Trophoblast cell (in vitro differentiated cells and primary cell): ENCODE measurements around the gene PDCD7.
A peak's percentile ranks its signal among the peaks of the same experiment; 100 is the strongest.

ENCODE experiments used
- DNase-seq, 2 donors: peaks; one replicate each; pipeline ENCODE4 v3.0.0-alpha.2; 2016
- H2AFZ ChIP-seq: 2 replicates; pipeline ENCODE4 v1.6.1; 2013; ENCODE audit warnings: low read length, moderate library complexity, mild to moderate bottlenecking; ENCODE audit not compliant: insufficient read depth, poor library complexity
- H2AK5ac ChIP-seq: 2 replicates; pipeline ENCODE4 v1.6.1; 2013; ENCODE audit warnings: mild to moderate bottlenecking, low read length
- H2BK120ac ChIP-seq: 2 replicates; pipeline ENCODE4 v1.6.1; 2013; ENCODE audit warnings: low read length, mild to moderate bottlenecking, moderate library complexity; ENCODE audit not compliant: insufficient read depth, poor library complexity
- H2BK12ac ChIP-seq: 2 replicates; pipeline ENCODE4 v1.6.1; 2013; ENCODE audit warnings: mild to moderate bottlenecking, low read length, moderate library complexity
- H2BK5ac ChIP-seq: 2 replicates; pipeline ENCODE4 v1.6.1; 2013; ENCODE audit warnings: low read length, low read depth, moderate library complexity, mild to moderate bottlenecking; ENCODE audit not compliant: poor library complexity
- H3K14ac ChIP-seq: 2 replicates; pipeline ENCODE4 v1.6.1; 2013; ENCODE audit warnings: mild to moderate bottlenecking, low read length
- H3K18ac ChIP-seq: 2 replicates; pipeline ENCODE4 v1.6.1; 2013; ENCODE audit warnings: mild to moderate bottlenecking, low read length
- H3K23ac ChIP-seq: 2 replicates; pipeline ENCODE4 v1.6.1; 2013; ENCODE audit warnings: low read length
- H3K27ac ChIP-seq: 2 replicates; pipeline ENCODE4 v1.5.1; 2013; ENCODE audit warnings: low read depth, mild to moderate bottlenecking, inconsistent platforms, low read length, moderate library complexity
- H3K27me3 ChIP-seq: 2 replicates; pipeline ENCODE4 v1.6.1; 2013; ENCODE audit warnings: inconsistent platforms, mild to moderate bottlenecking, low read length, moderate library complexity; ENCODE audit not compliant: insufficient read depth
- H3K36me3 ChIP-seq, 2 experiments: 1 replicate in 1 of 2; 2 replicates in 1 of 2; pipeline ENCODE4 v1.6.1; 2013; ENCODE audit warnings: low read length in 2 of 2, mild to moderate bottlenecking in 2 of 2, moderate library complexity in 1 of 2; ENCODE audit not compliant: insufficient read depth in 2 of 2, control insufficient read depth in 1 of 2
- H3K4ac ChIP-seq: 2 replicates; pipeline ENCODE4 v1.6.1; 2013; ENCODE audit warnings: low read depth, mild to moderate bottlenecking, low read length, moderate library complexity
- H3K4me1 ChIP-seq, 2 experiments: 1 replicate in 1 of 2; 2 replicates in 1 of 2; pipeline ENCODE4 v1.6.1; 2013; ENCODE audit warnings: low read length in 2 of 2, mild to moderate bottlenecking in 2 of 2, moderate library complexity in 1 of 2; ENCODE audit not compliant: insufficient read depth in 2 of 2, control insufficient read depth in 1 of 2
- H3K4me2 ChIP-seq: 2 replicates; pipeline ENCODE4 v1.6.1; 2013; ENCODE audit warnings: inconsistent platforms, mild to moderate bottlenecking, low read length, moderate library complexity
- H3K4me3 ChIP-seq: 2 replicates; pipeline ENCODE4 v1.5.1; 2013; ENCODE audit warnings: mild to moderate bottlenecking, low read depth, low read length, inconsistent platforms
- H3K79me1 ChIP-seq: one replicate; pipeline ENCODE4 v1.6.1; 2013; ENCODE audit warnings: low read length
- H3K79me2 ChIP-seq: 2 replicates; pipeline ENCODE4 v1.6.1; 2013; ENCODE audit warnings: low read length, mild to moderate bottlenecking; ENCODE audit not compliant: control insufficient read depth, insufficient read depth, poor library complexity
- H3K9ac ChIP-seq: 2 replicates; pipeline ENCODE4 v1.6.1; 2013; ENCODE audit warnings: mild to moderate bottlenecking, low read length
- H3K9me3 ChIP-seq: 2 replicates; pipeline ENCODE4 v1.6.1; 2013; ENCODE audit warnings: low read depth, mild to moderate bottlenecking, control low read depth, inconsistent platforms, low read length; ENCODE audit not compliant: insufficient read depth
- H4K12ac ChIP-seq: 2 replicates; pipeline ENCODE4 v1.6.1; 2013; ENCODE audit warnings: low read depth, mild to moderate bottlenecking, low read length, moderate library complexity
- H4K8ac ChIP-seq: 2 replicates; pipeline ENCODE4 v1.6.1; 2013; ENCODE audit warnings: low read depth, mild to moderate bottlenecking, low read length, moderate library complexity
- H4K91ac ChIP-seq: one replicate; pipeline ENCODE4 v1.6.1; 2013; ENCODE audit warnings: low read depth, mild to moderate bottlenecking, low read length, moderate library complexity
- WGBS: extraction: QIAGEN DNeasy Blood & Tissue Kit; methylation state at CpG from one replicate; pipeline ENCODE4 v1.1.7; 2013; ENCODE audit warnings: missing lambda C conversion rate; ENCODE audit not compliant: insufficient read length, insufficient coverage; ENCODE audit errors: extremely low coverage; 5-methylcytosine and 5-hydroxymethylcytosine counted together

PDCD7 gene

GRCh38 chr15:65087873-65088642 is 45.5 kb downstream of the PDCD7 start:
- Histone ChIP-seq H2AK5ac (no peak overlapping the region), H3K79me2 (no peaks in the 10 kb centered on the region), H3K4me2 (no peak overlapping the region), H2AFZ (no peak overlapping the region), H3K9me3 (no peaks in the 10 kb centered on the region), H3K9ac (no peak overlapping the region), H3K27me3 (no peaks in the 10 kb centered on the region), H3K4me1 (peaks cover 0 to 2% of the 10 kb centered on the region in 2 experiments), H2BK12ac (no peak overlapping the region), H3K79me1 (no peaks in the 10 kb centered on the region), H3K18ac (no peak overlapping the region), H3K14ac (no peak overlapping the region), H4K12ac (no peak overlapping the region), H4K91ac (no peak overlapping the region), H3K27ac (no peak overlapping the region), H3K23ac (no peak overlapping the region), H3K4ac (no peak overlapping the region), H4K8ac (no peak overlapping the region), H3K36me3 (no peaks in the 10 kb centered on the region), H3K4me3 (no peak overlapping the region), H2BK5ac (no peak overlapping the region), H2BK120ac (no peak overlapping the region)
- peak; percentile 66 to 78 for DNase-seq
- WGBS: no CpG with 5 or more reads among the region's 13 CpGs

GRCh38 chr15:65087411-65087810 is 46.2 kb downstream of the PDCD7 start:
- Histone ChIP-seq H3K9ac (no peak overlapping the region), H2BK12ac (no peak overlapping the region), H3K4me2 (no peak overlapping the region), H3K18ac (no peak overlapping the region), H3K27me3 (no peaks in the 10 kb centered on the region), H3K27ac (no peak overlapping the region), H3K79me2 (no peaks in the 10 kb centered on the region), H2AFZ (no peak overlapping the region), H2BK120ac (no peak overlapping the region), H3K4me3 (no peak overlapping the region), H4K12ac (no peak overlapping the region), H4K8ac (no peak overlapping the region), H3K23ac (no peak overlapping the region), H3K4me1 (peaks cover 1 to 2% of the 10 kb centered on the region in 2 experiments), H4K91ac (no peak overlapping the region), H3K79me1 (no peaks in the 10 kb centered on the region), H3K4ac (no peak overlapping the region), H2AK5ac (no peak overlapping the region), H3K36me3 (no peaks in the 10 kb centered on the region), H3K9me3 (no peaks in the 10 kb centered on the region), H3K14ac (no peak overlapping the region), H2BK5ac (no peak overlapping the region)
- DNase-seq: peak in 1 of 2 donors; percentile 15
- no CpG with 5 or more reads among the region's 3 CpGs for WGBS

- Histone ChIP-seq H2AFZ (no peak overlapping the region), H3K79me2 (no peaks in the 10 kb centered on the region), H3K36me3 (no peaks in the 10 kb centered on the region), H3K4me1 (peaks cover 2 to 7% of the 10 kb centered on the region in 2 experiments), H4K91ac (no peak overlapping the region), H3K14ac (no peak overlapping the region), H3K27me3 (no peaks in the 10 kb centered on the region), H2AK5ac (no peak overlapping the region), H3K27ac (no peak overlapping the region), H3K23ac (no peak overlapping the region), H2BK120ac (no peak overlapping the region), H3K4me2 (no peak overlapping the region), H3K18ac (no peak overlapping the region), H4K12ac (no peak overlapping the region), H3K4ac (no peak overlapping the region), H3K9me3 (peaks cover 2% of the 10 kb centered on the region), H3K4me3 (no peak overlapping the region), H3K79me1 (no peaks in the 10 kb centered on the region), H4K8ac (no peak overlapping the region), H3K9ac (no peak overlapping the region), H2BK12ac (no peak overlapping the region), H2BK5ac (no peak overlapping the region)
- no peak for DNase-seq
- no CpG with 5 or more reads among the region's 6 CpGs for WGBS
Measured at GRCh38 chr15:65086680-65087111, 46.9 kb downstream of the PDCD7 start.

GRCh38 chr15:65085990-65086679 is 47.5 kb downstream of the PDCD7 start:
- H3K4me1 ChIP-seq: peaks cover 2 to 7% of the 10 kb centered on the region in 2 experiments
- no CpG with 5 or more reads among the region's 6 CpGs for WGBS
- H3K14ac ChIP-seq: no peak overlapping the region
- no peak overlapping the region for H3K23ac ChIP-seq
- H4K12ac ChIP-seq: no peak overlapping the region
- H3K9ac ChIP-seq: no peak overlapping the region
- no peak overlapping the region for H2BK5ac ChIP-seq
- no peaks in the 10 kb centered on the region for H3K27me3 ChIP-seq
- no peak overlapping the region for H3K18ac ChIP-seq
- H3K4ac ChIP-seq: no peak overlapping the region
- H2AK5ac ChIP-seq: no peak overlapping the region
- no peak overlapping the region for H3K4me2 ChIP-seq
- peak; percentile 26 to 53 for DNase-seq
- no peak overlapping the region for H4K8ac ChIP-seq
- H4K91ac ChIP-seq: no peak overlapping the region
- H3K4me3 ChIP-seq: no peak overlapping the region
- no peaks in the 10 kb centered on the region for H3K79me2 ChIP-seq
- H3K9me3 ChIP-seq: peaks cover 2% of the 10 kb centered on the region
- H3K79me1 ChIP-seq: no peaks in the 10 kb centered on the region
- H3K36me3 ChIP-seq: no peaks in the 10 kb centered on the region
- no peak overlapping the region for H3K27ac ChIP-seq
- no peak overlapping the region for H2AFZ ChIP-seq
- H2BK120ac ChIP-seq: no peak overlapping the region
- no peak overlapping the region for H2BK12ac ChIP-seq
